ENCODE data around the gene TMEM121.

Gene TMEM121

DNA sequence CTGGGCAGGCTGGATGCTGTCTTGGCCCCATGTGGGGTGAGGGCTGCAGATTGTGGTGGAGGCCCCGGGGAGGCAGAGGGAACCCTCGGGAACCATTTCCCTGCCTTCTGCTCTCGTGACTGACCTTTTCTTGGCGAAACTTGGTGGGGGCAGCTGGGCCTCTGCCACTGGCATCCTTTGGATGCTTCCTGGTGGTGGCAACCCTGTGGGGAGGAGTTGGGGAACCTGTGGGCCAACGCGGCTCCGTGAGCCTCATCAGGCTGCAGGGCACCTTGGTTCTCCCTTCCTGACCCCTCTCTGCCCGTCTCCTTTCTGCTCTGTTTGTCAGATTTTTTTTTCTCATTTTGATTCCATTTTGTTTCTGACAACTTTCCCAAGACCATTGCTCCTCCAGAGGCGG lies 14.4 kb downstream of the TMEM121 start:
- TF ChIP-seq TAF1 (IDR thresholded peaks at IDR 0.05; ENCODE audit: borderline replicate concordance, insufficient read depth, low read length) (no peak), SIN3A (IDR thresholded peaks at IDR 0.05; ENCODE audit: borderline replicate concordance, insufficient read depth, low read length) (no peak), POLR2AphosphoS5 (IDR thresholded peaks at IDR 0.05; ENCODE audit: low read depth, low read length) (no peak), FOXP2 (optimal IDR thresholded peaks at IDR 0.05; ENCODE audit: borderline replicate concordance, extremely low read depth, extremely low read length, insufficient read depth) (no peak)

DNA sequence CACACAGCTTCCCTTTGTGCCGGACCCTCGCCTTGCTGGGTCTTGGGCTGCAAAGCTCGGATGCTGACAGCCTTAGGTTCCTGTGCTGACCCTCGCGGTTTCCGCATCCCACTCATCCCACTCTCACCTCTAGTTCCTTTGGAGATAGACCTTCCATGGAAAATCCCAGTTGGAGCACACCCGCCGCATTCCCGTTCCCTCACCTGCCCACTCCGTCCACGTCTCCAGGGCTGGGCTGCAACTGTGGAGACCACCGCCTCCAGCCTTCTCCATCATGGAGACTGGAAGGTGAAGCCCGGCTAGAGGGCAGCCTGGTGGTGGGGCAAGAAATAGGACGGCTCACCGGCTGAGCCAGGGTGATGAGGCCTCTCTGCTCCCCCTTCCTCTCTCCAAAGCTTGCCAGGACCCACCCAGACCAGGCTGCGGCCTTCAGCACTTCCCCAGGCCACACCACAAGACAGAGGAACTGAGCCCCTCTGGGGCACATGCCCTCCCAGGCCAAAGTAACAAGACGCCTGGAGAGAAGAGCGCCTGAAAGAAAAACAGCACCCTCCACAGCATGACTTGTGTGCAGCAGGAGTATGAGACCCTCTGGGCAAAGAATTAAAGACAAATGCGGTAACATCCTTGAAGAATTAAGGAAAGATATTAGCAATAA lies 15.0 kb downstream of the TMEM121 start:
- TF ChIP-seq REST (IDR thresholded peaks at IDR 0.05; ENCODE audit: insufficient read depth in 1 of 2, low read depth in 2 of 2, low read length in 2 of 2) (no peak), TAF1 (IDR thresholded peaks at IDR 0.05; ENCODE audit: borderline replicate concordance, insufficient read depth, low read length) (no peak), SIN3A (IDR thresholded peaks at IDR 0.05; ENCODE audit: borderline replicate concordance, insufficient read depth, low read length) (no peak), FOXP2 (optimal IDR thresholded peaks at IDR 0.05; ENCODE audit: borderline replicate concordance, extremely low read depth, extremely low read length, insufficient read depth) (no peak), POLR2AphosphoS5 (IDR thresholded peaks at IDR 0.05; ENCODE audit: low read depth, low read length) (no peak)

DNA sequence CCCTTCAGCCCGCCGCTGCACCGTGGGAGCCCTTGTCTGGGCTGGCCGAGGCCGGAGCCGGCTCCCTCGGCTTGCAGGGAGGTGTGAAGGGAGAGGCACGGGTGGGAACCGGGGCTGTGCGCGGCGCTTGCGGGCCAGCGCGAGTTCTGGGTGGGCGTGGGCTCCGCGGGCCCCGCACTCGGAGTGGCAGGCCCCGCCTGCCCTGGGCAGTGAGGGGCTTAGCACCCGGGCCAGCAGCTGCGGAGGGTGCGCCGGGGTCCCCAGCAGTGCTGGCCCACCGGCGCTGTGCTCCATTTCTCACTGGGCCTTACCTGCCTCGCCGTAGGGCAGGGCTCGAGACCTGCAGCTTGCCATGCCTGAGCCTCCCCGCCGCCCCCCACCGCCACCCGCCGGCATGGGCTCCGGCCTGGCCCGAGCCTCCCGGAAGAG lies 21.4 kb downstream of the TMEM121 start:
- TF ChIP-seq POLR2AphosphoS5 (IDR thresholded peaks at IDR 0.05; ENCODE audit: low read depth, low read length) (no peak), REST (IDR thresholded peaks at IDR 0.05; ENCODE audit: insufficient read depth in 1 of 2, low read depth in 2 of 2, low read length in 2 of 2) (no peak), SIN3A (IDR thresholded peaks at IDR 0.05; ENCODE audit: borderline replicate concordance, insufficient read depth, low read length) (no peak), FOXP2 (optimal IDR thresholded peaks at IDR 0.05; ENCODE audit: borderline replicate concordance, extremely low read depth, extremely low read length, insufficient read depth) (no peak), TAF1 (IDR thresholded peaks at IDR 0.05; ENCODE audit: borderline replicate concordance, insufficient read depth, low read length) (no peak)

- TF ChIP-seq TAF1 (IDR thresholded peaks at IDR 0.05; ENCODE audit: borderline replicate concordance, insufficient read depth, low read length) (no peak), REST (IDR thresholded peaks at IDR 0.05; ENCODE audit: insufficient read depth in 1 of 2, low read depth in 2 of 2, low read length in 2 of 2) (no peak), POLR2AphosphoS5 (IDR thresholded peaks at IDR 0.05; ENCODE audit: low read depth, low read length) (no peak), FOXP2 (optimal IDR thresholded peaks at IDR 0.05; ENCODE audit: borderline replicate concordance, extremely low read depth, extremely low read length, insufficient read depth) (no peak), SIN3A (IDR thresholded peaks at IDR 0.05; ENCODE audit: borderline replicate concordance, insufficient read depth, low read length) (no peak)
These were observed 23.1 kb downstream of the TMEM121 start for GRCh38 chr14:105549481-105549880.

DNA sequence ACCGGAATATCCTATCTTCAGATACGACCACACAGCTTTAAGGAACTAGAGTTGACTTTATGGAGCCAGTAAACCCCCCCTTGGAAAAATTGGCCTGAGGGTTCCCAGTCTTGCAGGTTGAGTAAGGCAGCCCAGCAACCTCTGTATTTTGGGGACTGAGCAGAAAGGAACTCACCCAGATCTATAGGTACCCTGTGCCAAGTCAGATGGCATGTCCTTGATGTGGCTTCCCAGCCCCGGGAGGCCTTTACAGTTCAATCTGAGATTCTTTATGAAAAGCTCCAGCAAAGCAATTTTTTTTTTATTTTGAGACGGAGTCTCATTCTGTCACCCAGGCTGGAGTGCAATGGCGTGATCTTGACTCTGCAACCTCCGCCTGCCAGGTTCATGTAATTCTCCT lies 27.6 kb downstream of the TMEM121 start:
- TF ChIP-seq TAF1 (IDR thresholded peaks at IDR 0.05; ENCODE audit: borderline replicate concordance, insufficient read depth, low read length) = no peak
- no peak for TF ChIP-seq POLR2AphosphoS5 (IDR thresholded peaks at IDR 0.05; ENCODE audit: low read depth, low read length)
- TF ChIP-seq SIN3A (IDR thresholded peaks at IDR 0.05; ENCODE audit: borderline replicate concordance, insufficient read depth, low read length) = no peak
- TF ChIP-seq REST (IDR thresholded peaks at IDR 0.05; ENCODE audit: insufficient read depth in 1 of 2, low read depth in 2 of 2, low read length in 2 of 2) = no peak
- no peak for TF ChIP-seq FOXP2 (optimal IDR thresholded peaks at IDR 0.05; ENCODE audit: borderline replicate concordance, extremely low read depth, extremely low read length, insufficient read depth)

All from PFSK-1 (cell line).